Loucy (cell line): ENCODE results near the gene TAS2R4.

Source experiments
- CTCF ChIP-seq: fragments of 200-600 bp; sonication (generic); conservative IDR thresholded peaks from 2 replicates; pipeline ENCODE4 v1.5.1; 2014; ENCODE audit warnings: mild to moderate bottlenecking, antibody characterized with exemption, low read length
- EZH2phosphoT487 ChIP-seq: fragments of 200-600 bp; IDR thresholded peaks from 2 replicates; pipeline ENCODE4 v1.6.1; 2018; ENCODE audit warnings: antibody characterized with exemption, mild to moderate bottlenecking, moderate library complexity, borderline replicate concordance

- TF ChIP-seq CTCF: no peak
- TF ChIP-seq EZH2phosphoT487: no peak
These were observed 47.5 kb upstream of the TAS2R4 start for GRCh38 chr7:141729020-141729419.
